Glomerular visceral epithelial cell (primary cell): ENCODE results near the gene PSD4.

Experiments used
- DNase-seq: peaks from one replicate; pipeline ENCODE4 v3.0.0-alpha.2; 2016; ENCODE audit errors: extremely low spot score

Gene PSD4

GRCh38 chr2:113184531-113185230 lies 10.9 kb downstream of the PSD4 start:
- no peak for DNase-seq

- DNase-seq, result peak; percentile 37
Measured at GRCh38 chr2:113185664-113186432, 12.1 kb downstream of the PSD4 start.

- no peak for DNase-seq
Measured at GRCh38 chr2:113186433-113186796, 12.6 kb downstream of the PSD4 start.

- DNase-seq, result no peak
Measured at GRCh38 chr2:113187771-113188170, 14.0 kb downstream of the PSD4 start.

GRCh38 chr2:113190871-113191270 lies 17.1 kb downstream of the PSD4 start:
- no peak for DNase-seq

- DNase-seq, result no peak
Measured at GRCh38 chr2:113192459-113193100, 18.8 kb downstream of the PSD4 start.

- DNase-seq, result no peak
Measured at GRCh38 chr2:113195923-113196501, 22.2 kb downstream of the PSD4 start.

- no peak for DNase-seq
Measured at GRCh38 chr2:113196839-113197238, 23.1 kb downstream of the PSD4 start.

GRCh38 chr2:113197347-113198047 lies 23.7 kb downstream of the PSD4 start:
- no peak for DNase-seq

- DNase-seq, result no peak
Measured at GRCh38 chr2:113198048-113198789, 24.4 kb downstream of the PSD4 start.

GRCh38 chr2:113198790-113199612 lies 25.2 kb downstream of the PSD4 start:
- peak; percentile 87 for DNase-seq

GRCh38 chr2:113200236-113200635 lies 26.5 kb downstream of the PSD4 start:
- DNase-seq, result no peak

- no peak for DNase-seq
Measured at GRCh38 chr2:113200736-113201490, 27.1 kb downstream of the PSD4 start.

- no peak for DNase-seq
Measured at GRCh38 chr2:113201496-113202304, 27.9 kb downstream of the PSD4 start.

GRCh38 chr2:113202305-113203216 lies 28.8 kb downstream of the PSD4 start:
- DNase-seq, result peak; percentile 82

GRCh38 chr2:113203217-113203530 lies 29.4 kb downstream of the PSD4 start:
- DNase-seq, result no peak

- peak; percentile 84 for DNase-seq
Measured at GRCh38 chr2:113203901-113204519, 30.2 kb downstream of the PSD4 start.
